ENCODE results near the gene MAPKBP1.

DNA sequence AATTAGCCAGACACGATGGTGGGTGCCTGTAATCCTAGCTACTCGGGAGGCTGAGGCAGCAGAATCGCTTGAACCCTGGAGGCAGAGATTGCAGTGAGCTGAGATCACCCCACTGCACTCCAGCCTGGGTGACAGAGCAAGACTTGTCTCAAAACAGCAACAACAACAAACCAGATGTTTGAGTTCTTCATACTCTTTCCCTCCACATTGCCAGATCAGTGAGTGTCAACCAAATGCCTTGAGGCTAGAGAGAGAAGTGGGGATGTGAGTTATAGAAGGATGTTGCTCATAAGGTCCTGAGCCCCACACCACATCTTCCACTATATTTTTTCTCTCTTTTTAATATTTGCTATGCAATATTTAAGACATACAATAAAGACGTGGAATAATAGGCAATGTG lies 19.8 kb downstream of the MAPKBP1 start:
- TF ChIP-seq, protein P1, sequence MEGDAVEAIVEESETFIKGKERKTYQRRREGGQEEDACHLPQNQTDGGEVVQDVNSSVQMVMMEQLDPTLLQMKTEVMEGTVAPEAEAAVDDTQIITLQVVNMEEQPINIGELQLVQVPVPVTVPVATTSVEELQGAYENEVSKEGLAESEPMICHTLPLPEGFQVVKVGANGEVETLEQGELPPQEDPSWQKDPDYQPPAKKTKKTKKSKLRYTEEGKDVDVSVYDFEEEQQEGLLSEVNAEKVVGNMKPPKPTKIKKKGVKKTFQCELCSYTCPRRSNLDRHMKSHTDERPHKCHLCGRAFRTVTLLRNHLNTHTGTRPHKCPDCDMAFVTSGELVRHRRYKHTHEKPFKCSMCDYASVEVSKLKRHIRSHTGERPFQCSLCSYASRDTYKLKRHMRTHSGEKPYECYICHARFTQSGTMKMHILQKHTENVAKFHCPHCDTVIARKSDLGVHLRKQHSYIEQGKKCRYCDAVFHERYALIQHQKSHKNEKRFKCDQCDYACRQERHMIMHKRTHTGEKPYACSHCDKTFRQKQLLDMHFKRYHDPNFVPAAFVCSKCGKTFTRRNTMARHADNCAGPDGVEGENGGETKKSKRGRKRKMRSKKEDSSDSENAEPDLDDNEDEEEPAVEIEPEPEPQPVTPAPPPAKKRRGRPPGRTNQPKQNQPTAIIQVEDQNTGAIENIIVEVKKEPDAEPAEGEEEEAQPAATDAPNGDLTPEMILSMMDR (IDR thresholded peaks at IDR 0.05), result no peak
- no peak for TF ChIP-seq POLR2A (IDR thresholded peaks at IDR 0.05)
